ENCODE data around the gene ZNF512.
"Not testable (repeated sequence)": the region's sequence is repeated elsewhere in the genome, so short reads cannot be mapped to it uniquely, and the experiment has no call there.

The ZNF512 gene

DNA sequence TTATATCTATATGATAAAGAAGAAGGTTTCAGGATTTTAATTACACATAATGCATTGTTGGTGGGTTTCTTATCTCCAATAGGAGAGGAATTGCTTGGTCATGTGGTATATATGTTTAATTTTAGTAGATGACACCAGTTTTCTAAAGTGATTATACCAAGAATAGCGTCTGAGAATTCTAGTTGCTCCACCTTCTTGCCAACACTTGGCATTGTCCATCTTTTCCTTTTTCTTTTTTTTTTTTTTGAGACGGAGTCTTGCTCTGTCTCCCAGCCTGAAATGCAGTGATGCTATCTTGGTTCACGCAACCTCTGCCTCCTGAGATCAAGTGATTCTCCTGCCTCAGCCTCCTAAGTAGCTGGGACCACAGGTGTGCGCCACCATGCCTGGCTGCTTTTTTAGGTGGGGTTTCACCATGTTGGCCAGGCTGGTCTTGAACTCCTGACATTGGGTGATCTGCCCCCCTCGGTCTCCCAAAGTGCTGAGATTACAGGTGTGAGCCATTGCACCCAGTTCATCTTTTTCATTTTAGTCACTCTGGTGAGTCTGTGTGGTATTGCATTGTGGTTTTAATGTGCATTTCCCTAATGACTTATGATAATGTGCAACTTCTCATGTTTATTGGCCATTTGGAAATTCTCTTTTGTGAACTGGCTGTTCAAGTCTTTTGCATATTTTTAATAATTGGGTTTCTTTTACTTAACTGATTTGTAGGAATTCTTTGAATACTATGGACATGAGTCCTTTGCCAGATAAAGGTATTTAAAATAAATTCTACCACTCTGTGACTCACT is 37.3 kb upstream of the ZNF512 start:
- no peak overlapping the region for H2AFZ ChIP-seq (ENCODE audit: low read depth)
- no peak overlapping the region for H3K4me3 ChIP-seq (IDR thresholded peaks at IDR 0.05; ENCODE audit: insufficient read depth, low read depth, low read length)
- H4K20me1 ChIP-seq (ENCODE audit: insufficient read depth): no peaks in the 10 kb centered on the region
- no peak overlapping the region for H3K4me2 ChIP-seq
- TF ChIP-seq CTCF (conservative IDR thresholded peaks at IDR 0.05; ENCODE audit: low read depth, low read length): no peak
- no peak overlapping the region for H3K27ac ChIP-seq
- H3K4me1 ChIP-seq (ENCODE audit: low read depth, poor library complexity, severe bottlenecking): no peaks in the 10 kb centered on the region
- H3K9ac ChIP-seq: no peak overlapping the region
- no peaks in the 10 kb centered on the region for H3K27me3 ChIP-seq (ENCODE audit: insufficient read depth, low read depth)
- no peaks in the 10 kb centered on the region for H3K36me3 ChIP-seq (ENCODE audit: insufficient read depth)
- H3K79me2 ChIP-seq (ENCODE audit: insufficient read depth, low read depth): no peaks in the 10 kb centered on the region

DNA sequence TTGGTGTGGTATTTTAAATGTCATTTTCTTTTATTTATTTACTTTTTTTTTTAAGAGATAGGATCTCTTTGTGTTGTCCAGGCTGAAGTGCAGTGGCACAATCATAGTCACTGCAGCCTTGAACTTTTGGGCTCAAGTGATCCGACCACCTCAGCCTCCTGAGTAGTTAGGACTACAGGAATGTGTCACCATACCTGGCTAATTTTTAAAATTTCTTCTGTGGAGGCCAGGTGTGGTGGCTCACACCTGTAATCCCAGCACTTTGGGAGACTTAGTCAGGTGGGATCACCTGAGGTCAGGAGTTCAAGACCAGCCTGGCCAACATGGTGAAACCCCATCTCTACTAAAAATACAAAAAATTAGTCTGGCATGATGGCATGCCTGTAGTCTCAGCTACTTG is 33.5 kb upstream of the ZNF512 start:
- H3K27ac ChIP-seq: no peak overlapping the region
- no peak overlapping the region for H3K4me2 ChIP-seq
- no peaks in the 10 kb centered on the region for H4K20me1 ChIP-seq (ENCODE audit: insufficient read depth)
- H3K4me3 ChIP-seq (IDR thresholded peaks at IDR 0.05; ENCODE audit: insufficient read depth, low read depth, low read length): no peak overlapping the region
- H3K27me3 ChIP-seq (ENCODE audit: insufficient read depth, low read depth): no peaks in the 10 kb centered on the region
- H2AFZ ChIP-seq (ENCODE audit: low read depth): no peak overlapping the region
- no peak for TF ChIP-seq CTCF (conservative IDR thresholded peaks at IDR 0.05; ENCODE audit: low read depth, low read length)
- H3K4me1 ChIP-seq (ENCODE audit: low read depth, poor library complexity, severe bottlenecking): no peaks in the 10 kb centered on the region
- H3K9ac ChIP-seq: no peak overlapping the region
- no peaks in the 10 kb centered on the region for H3K79me2 ChIP-seq (ENCODE audit: insufficient read depth, low read depth)
- no peaks in the 10 kb centered on the region for H3K36me3 ChIP-seq (ENCODE audit: insufficient read depth)

DNA sequence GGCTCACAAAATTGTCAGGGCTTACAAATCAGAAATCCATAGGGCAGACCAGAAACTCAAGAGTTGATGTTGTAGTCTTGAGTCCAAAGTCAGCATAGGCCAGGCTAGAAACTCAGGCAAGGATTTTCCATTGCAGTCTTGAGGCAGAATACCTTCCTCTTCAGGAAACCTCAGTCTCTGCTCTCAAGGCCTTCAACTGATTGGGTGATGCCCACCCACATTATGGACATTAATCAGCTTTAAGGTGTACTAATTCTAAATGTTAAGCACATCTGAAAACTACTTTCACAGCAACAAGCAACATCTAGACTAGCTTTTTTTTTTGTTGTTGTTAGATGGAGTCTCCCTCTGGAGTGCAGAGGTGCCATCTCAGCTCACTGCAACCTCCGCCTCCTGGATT is 31.3 kb upstream of the ZNF512 start:
- Histone ChIP-seq H3K4me3 (IDR thresholded peaks at IDR 0.05; ENCODE audit: insufficient read depth, low read depth, low read length) (no peak overlapping the region), H3K9ac (no peak overlapping the region), H3K27me3 (ENCODE audit: insufficient read depth, low read depth) (no peaks in the 10 kb centered on the region), H3K79me2 (ENCODE audit: insufficient read depth, low read depth) (no peaks in the 10 kb centered on the region), H3K4me2 (no peak overlapping the region), H2AFZ (ENCODE audit: low read depth) (no peak overlapping the region), H3K27ac (no peak overlapping the region), H4K20me1 (ENCODE audit: insufficient read depth) (no peaks in the 10 kb centered on the region), H3K36me3 (ENCODE audit: insufficient read depth) (no peaks in the 10 kb centered on the region), H3K4me1 (ENCODE audit: low read depth, poor library complexity, severe bottlenecking) (no peaks in the 10 kb centered on the region)
- TF ChIP-seq CTCF (conservative IDR thresholded peaks at IDR 0.05; ENCODE audit: low read depth, low read length): no peak

DNA sequence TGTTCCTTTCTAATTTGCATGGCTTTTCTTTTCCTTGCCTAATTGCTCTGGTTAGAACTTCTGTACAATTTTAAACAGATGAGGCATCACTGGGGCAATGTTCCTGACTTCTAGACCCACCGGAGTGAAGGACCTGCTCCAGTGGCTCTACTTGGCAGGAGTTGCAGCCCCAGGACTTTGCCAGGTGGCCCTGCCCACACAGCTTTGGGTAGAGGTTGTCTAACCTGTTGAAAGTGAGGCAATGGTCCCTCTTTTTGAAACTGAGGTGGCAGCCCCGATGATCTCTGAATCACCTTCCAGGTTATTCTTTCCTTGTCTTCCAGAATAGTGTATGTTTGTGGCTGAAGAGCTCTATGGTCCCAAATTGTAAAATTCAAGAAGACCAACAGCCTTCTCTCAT is 29.9 kb upstream of the ZNF512 start:
- no peak overlapping the region for H3K4me3 ChIP-seq (IDR thresholded peaks at IDR 0.05; ENCODE audit: insufficient read depth, low read depth, low read length)
- H3K4me2 ChIP-seq: no peak overlapping the region
- no peaks in the 10 kb centered on the region for H3K27me3 ChIP-seq (ENCODE audit: insufficient read depth, low read depth)
- no peak overlapping the region for H3K27ac ChIP-seq
- TF ChIP-seq CTCF (conservative IDR thresholded peaks at IDR 0.05; ENCODE audit: low read depth, low read length): no peak
- no peaks in the 10 kb centered on the region for H3K79me2 ChIP-seq (ENCODE audit: insufficient read depth, low read depth)
- H2AFZ ChIP-seq (ENCODE audit: low read depth): no peak overlapping the region
- no peaks in the 10 kb centered on the region for H3K4me1 ChIP-seq (ENCODE audit: low read depth, poor library complexity, severe bottlenecking)
- no peak overlapping the region for H3K9ac ChIP-seq
- H3K36me3 ChIP-seq (ENCODE audit: insufficient read depth): no peaks in the 10 kb centered on the region
- H4K20me1 ChIP-seq (ENCODE audit: insufficient read depth): no peaks in the 10 kb centered on the region

DNA sequence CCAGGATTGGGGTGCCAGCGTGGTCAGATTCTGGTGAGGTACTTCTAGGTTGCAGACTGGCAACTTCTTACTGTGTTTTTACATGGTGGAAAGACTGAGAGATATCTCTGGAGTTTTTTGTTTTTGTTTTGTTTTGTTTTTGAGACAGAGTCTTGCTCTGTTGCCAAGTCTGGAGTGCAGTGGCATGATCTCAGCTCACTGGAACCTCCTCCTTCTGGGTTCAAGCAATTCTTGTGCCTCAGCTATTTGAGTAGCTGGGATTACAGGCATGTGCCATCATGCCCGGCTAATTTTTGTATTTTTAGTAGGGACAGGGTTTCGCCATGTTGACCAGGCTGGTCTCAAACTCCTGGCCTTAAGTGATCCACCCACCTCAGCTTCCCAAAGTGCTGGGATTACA is 28.4 kb upstream of the ZNF512 start:
- not testable (repeated sequence) for H3K4me3 ChIP-seq (IDR thresholded peaks at IDR 0.05; ENCODE audit: insufficient read depth, low read depth, low read length); H3K79me2 ChIP-seq (ENCODE audit: insufficient read depth, low read depth); H4K20me1 ChIP-seq (ENCODE audit: insufficient read depth); H3K9ac ChIP-seq; H2AFZ ChIP-seq (ENCODE audit: low read depth); H3K4me2 ChIP-seq; H3K36me3 ChIP-seq (ENCODE audit: insufficient read depth); H3K27me3 ChIP-seq (ENCODE audit: insufficient read depth, low read depth); H3K4me1 ChIP-seq (ENCODE audit: low read depth, poor library complexity, severe bottlenecking); H3K27ac ChIP-seq
